GM18511 (cell line): ENCODE measurements around the gene NEK3.
"Not testable (repeated sequence)": the region's sequence is repeated elsewhere in the genome, so short reads cannot be mapped to it uniquely, and the experiment has no call there.

Experiments used
- ATAC-seq: cut with Tn5 transposase; IDR thresholded peaks from one replicate; pipeline ENCODE4 v1.9.1; 2021; ENCODE audit warnings: mild to moderate bottlenecking, moderate library complexity; ENCODE audit not compliant: unreplicated experiment

Gene NEK3

DNA sequence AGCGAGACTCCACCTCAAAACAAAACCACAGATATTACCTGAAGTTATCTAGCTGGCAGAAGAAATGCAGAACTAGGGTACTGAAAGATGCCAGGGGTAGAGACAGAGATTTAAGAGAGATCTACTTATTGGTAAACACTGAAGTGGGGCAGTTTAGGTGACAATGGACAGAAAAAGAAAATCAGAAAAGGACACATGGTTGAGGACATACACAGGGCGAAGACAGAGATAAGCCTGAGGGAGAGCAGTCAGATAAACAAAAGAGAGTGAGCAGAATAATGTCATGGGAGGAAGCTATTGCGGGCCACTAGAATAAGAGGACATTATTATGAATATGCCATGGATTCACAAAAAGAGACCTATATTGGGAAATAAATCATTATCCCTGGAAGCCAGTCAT is 33.9 kb downstream of the NEK3 start:
- ATAC-seq, result no peak

GRCh38 chr13:52118595-52118994 is 40.8 kb downstream of the NEK3 start:
- ATAC-seq, result no peak

GRCh38 chr13:52118095-52118494 is 41.3 kb downstream of the NEK3 start:
- ATAC-seq, result no peak

- no peak for ATAC-seq
Observed at GRCh38 chr13:52112591-52112990, 46.8 kb downstream of the NEK3 start.

GRCh38 chr13:52109116-52109670 is 50.2 kb downstream of the NEK3 start:
- ATAC-seq, result no peak

- no peak for ATAC-seq
Observed at GRCh38 chr13:52105841-52106240, 53.6 kb downstream of the NEK3 start.

DNA sequence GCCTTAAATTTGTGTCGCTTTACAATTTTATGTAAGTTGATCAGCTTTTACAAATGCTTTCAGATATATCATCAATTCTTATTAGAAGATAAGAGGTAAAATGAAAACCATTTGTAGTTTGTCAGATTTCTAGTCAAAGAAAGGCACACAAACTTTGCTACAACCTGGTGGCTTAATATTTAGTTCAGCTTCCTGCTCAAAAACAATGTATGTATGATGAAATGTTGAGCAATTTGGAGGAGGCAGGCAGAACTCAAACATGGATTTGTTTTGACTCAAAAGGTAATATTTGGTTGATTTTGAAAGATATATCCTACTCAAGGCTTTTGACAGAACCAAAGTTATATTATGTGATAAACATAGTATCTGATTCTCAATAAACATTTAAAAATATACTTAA is 54.8 kb downstream of the NEK3 start:
- ATAC-seq, result no peak

DNA sequence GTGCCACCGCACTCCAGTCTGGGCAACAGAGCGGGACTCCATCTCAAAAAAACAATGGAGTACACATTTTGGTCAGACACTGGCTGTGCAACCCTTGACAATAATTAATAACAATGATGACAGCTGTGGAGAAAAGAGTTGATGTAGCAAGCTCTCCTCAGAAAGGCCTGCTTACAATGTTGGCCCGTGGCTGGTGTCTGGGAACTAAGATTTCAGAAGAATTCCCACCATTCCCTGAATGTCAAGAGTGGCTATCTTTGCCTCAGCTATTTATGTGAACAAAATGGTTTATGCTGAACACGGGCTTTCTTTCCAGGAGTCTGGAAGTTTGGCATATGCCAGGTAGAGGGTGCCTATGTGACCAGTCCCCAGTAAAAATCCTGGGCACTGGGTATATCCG is 56.0 kb downstream of the NEK3 start:
- ATAC-seq, result no peak

DNA sequence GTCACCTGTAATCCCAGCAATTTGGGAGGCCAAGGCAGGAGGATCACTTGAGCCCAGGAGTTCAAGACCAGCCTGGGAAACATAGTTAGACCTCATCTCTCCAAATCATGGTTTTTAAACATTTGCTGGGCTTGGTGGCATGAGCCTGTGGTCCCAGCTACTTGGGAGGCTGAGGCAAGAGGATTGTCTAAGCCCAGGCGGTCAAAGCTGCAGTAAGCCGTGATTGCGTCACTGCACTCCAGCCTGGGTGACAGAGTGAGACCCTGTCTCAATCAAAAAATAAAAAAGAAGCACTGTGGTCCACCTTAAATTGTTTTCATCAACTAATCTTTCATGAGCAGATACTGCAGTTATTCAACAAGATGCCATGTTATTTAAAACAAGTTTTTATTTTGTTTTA is 57.0 kb downstream of the NEK3 start:
- ATAC-seq, result not testable (repeated sequence)

DNA sequence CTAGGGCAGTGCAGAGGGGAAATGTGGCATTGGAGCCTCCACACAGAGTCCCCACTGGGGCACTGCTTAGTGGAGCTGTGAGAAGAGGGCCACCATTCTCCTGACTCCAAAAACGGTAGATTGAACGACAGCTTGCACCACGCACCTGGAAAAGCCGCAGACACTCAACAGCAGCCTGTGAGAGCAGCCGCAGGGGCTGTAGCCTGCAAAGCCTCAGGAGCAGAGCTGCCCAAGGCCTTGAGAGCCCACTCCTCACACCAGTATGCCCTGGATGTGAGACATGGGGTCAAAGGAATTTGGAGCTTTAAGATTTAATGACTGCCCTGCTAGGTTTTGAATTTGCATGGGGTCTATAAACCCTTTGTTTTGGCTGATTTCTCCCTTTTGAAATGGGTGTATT is 62.2 kb downstream of the NEK3 start:
- ATAC-seq, result no peak

DNA sequence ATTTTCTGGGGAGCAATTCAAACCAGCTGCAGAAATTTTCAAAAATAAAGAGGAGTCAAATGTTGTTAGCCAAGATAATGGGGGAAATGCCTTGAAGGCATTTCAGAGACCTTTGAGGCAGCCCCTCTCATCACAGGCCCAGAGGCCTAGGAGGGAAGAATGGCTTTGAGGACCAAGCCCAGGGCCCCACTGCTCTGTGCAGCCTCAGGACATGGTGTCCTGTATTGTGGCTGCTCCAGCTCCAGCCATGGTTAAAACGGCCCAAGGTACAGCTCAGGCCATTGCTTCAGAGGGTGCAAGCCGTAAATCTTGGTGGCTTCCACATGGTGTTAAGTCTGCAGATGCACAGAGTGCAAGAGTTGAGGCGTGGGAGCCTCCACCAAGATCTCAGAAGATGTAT is 62.6 kb downstream of the NEK3 start:
- ATAC-seq, result no peak

DNA sequence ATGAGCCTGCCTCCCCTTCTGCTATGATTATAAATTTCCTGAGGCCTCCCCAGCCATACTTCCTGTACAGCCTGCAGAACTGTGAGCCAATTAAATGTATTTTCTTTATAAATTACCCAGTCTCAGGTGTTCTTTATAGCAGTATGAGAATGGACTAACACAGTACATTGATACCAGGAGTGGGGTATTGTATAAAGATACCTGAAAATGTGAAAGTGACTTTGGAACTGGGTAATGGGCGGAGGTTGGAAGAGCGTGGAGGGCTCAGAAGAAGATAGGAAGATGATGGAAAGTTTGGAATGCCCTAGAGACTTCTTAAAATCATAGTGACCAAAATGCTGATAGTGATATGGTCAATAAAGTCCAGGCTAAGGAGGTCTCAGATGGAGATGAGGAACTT is 63.3 kb downstream of the NEK3 start:
- no peak for ATAC-seq

- ATAC-seq, result no peak
Observed at GRCh38 chr13:52092087-52092486, 67.3 kb downstream of the NEK3 start.

GRCh38 chr13:52091473-52091872 is 67.9 kb downstream of the NEK3 start:
- no peak for ATAC-seq

DNA sequence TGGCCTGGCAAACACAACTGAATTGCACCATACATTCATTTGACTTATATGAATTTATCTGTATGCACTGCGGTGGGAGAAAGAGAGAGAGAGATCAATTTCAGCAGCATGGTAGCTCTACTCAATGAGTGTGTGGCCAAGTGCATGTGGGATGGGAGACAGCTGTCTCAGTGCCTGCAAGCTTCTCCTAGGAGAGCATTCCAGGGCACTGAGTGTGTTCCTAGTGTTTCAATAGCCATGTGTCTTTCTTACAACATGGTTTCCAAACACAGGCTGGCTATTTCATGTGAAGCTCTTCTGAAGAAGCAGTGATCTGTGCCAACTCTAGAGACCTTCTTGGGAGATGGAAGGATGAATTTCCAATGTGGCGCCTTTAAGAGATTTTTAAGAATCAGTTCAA is 74.0 kb downstream of the NEK3 start:
- no peak for ATAC-seq

DNA sequence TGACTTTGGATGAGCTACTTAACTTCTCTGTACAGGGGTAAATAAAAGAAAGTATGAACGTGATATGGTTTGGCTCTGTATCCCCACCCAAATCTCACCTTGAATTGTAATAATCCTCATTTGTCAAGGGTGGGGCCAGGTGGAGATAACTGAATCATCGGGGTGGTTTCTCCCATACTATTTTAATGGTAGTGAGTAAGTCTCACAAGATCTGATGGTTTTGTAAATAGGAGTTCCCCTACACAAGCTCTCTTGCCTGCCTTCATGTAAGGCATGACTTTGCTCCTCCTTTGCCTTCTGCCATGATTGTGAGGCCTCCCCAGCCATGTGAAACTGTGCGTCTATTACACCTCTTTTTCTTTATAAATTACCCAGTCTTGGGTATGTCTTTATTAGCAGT is 74.4 kb downstream of the NEK3 start:
- ATAC-seq, result not testable (repeated sequence)
